NOMO-1 treated with DMSO at 0.1 percent for 48 hours (cell line): Measurements from ENCODE around the gene ERICH3.
"Not testable (repeated sequence)": the region's sequence is repeated elsewhere in the genome, so short reads cannot be mapped to it uniquely, and the experiment has no call there.

Experiments
- DNase-seq: peaks from one replicate; lab custom pipeline; 2025; ENCODE audit not compliant: unreplicated experiment; lab: John Stamatoyannopoulos, UW

Gene ERICH3

GRCh38 chr1:74681449-74681848 lies 7.9 kb upstream of the ERICH3 start:
- no peak for DNase-seq

- no peak for DNase-seq
Observed at GRCh38 chr1:74681001-74681400, 7.4 kb upstream of the ERICH3 start.

GRCh38 chr1:74679811-74680210 lies 6.2 kb upstream of the ERICH3 start:
- no peak for DNase-seq

GRCh38 chr1:74677926-74678325 lies 4.3 kb upstream of the ERICH3 start:
- no peak for DNase-seq

DNA sequence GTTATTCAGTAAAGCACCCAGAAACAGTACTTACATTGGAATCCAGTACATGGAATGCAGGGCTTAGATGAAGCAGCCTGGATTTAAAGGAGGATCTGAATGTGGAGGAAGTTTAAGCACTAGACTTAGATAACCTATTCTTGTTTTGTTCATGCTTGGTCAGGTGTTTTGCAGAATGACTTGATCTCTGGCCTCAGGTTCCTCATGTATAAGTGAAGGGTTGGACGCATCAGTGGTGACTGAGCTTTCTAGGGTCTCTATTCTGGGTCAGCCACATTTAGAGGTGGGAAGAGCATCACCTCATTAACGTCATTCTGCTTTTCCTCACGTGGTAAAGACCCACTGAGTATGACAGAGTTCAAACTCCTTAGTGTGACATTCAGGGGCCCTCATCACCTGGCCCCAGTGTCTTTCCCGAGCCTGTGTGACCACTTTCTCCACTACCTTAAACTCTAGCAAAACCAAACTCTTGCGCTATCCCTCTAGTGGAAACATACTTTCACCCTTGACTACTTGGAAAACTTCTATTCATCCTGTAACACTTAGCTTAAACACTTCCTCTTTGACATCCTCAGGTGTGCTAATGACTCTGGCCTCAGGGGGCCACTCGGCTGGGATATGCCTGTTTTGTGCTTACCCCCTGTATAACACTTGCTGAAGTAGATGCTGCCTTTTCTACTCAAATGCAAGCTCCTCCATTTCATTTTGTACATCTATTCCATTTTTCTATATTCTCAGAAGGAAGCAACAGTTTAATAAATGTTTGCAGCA lies 871 bp upstream of the ERICH3 start:
- no peak for DNase-seq

DNA sequence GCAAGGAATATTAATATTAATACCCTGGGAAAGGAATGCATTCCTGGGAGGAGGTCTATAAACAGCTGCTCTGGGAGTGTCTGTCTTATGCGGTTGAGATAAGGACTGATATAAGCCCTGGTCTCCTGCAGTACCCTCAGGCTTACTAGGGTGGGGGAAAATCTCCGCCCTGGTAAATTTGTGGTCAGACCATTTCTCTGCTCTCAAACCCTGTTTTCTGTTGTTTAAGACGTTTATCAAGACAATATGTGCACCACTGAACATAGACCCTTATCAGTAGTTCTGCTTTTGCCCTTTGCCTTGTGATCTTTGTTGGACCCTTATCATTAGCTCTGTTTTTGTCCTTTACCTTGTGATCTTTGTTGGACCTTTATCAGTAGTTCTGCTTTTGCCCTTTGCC lies 2.7 kb downstream of the ERICH3 start:
- not testable (repeated sequence) for DNase-seq

DNA sequence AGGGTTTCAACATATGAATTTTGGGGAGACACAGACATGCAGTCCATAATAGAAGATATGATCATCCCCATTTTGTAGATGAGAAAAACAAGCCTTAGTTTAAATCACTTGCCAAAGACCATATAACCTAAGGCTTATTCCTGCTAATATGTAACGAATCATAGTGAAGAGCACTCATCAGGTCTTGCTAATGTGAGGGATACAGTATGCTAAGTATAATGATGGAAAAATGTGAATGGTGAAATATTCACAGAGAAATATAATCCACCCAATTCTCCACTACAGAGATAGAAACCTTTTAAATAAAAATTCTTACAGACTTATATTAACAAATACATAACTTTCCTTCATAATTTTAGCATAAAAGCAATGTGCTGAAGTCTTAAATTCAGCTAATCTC lies 18.9 kb downstream of the ERICH3 start:
- no peak for DNase-seq

- no peak for DNase-seq
Observed at GRCh38 chr1:74652711-74653139, 20.9 kb downstream of the ERICH3 start.

- no peak for DNase-seq
Observed at GRCh38 chr1:74650561-74650960, 23.0 kb downstream of the ERICH3 start.

GRCh38 chr1:74641876-74642275 lies 31.7 kb downstream of the ERICH3 start:
- DNase-seq, result no peak

- DNase-seq, result no peak
Observed at GRCh38 chr1:74641161-74641560, 32.4 kb downstream of the ERICH3 start.

DNA sequence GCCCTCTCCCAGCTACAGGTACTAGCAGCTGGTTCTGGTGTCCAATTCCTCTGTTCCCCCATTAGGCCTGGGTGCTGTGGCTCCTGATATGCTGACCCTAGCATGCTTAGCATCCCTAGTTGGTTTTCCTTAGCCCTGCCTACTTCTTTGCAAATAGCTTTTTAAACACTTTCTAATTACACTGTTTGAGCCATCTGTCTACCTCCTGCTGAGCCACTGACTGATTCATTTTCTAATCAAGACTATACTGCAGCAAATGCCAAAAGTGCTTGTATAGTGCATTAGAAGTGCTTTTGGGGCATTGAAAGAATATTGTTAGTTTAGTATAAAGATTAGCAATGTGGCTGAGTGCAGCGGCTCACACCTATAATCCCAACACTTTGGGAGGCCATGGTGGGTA lies 36.3 kb downstream of the ERICH3 start:
- DNase-seq, result no peak

- DNase-seq, result no peak
Observed at GRCh38 chr1:74629283-74629682, 44.3 kb downstream of the ERICH3 start.

- DNase-seq, result no peak
Observed at GRCh38 chr1:74623716-74624115, 49.9 kb downstream of the ERICH3 start.

DNA sequence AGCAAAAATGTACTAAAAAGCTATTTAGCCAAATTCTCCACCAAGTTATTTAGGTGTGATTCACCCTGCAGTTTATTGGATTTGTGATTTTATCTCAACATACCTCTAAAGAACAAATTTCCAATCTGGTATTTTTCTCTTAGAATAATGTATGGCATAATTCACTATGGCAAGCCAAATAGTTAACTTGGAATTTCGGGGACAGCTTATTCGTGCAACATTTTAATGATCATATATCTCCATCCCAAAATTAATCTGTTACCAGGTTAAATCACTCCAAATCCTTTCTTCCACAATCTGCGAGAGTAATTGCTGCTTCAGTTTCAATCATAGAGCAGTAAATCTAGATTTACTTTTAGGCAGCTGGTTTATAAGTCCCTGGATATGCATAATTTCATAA lies 53.4 kb downstream of the ERICH3 start:
- no peak for DNase-seq

- DNase-seq, result no peak
Observed at GRCh38 chr1:74618974-74619373, 54.6 kb downstream of the ERICH3 start.

DNA sequence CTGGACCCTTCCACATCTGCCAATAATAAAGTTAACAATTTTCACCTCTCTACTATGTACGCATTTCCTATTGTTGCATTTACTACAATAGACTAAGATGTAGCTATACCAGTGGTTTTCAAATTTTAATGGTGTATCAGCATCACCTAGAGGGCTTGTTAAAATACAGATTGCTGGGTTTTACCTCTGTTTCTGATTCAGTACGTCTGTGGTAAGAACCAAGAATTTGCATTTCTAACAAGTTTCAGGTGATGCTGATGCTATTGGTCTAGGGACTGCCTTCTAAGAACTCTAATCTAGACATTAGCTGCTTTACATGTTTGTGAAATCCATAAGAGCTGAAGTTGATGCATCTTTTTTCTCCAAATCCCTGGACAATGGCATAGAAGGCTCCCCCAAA lies 59.7 kb downstream of the ERICH3 start:
- no peak for DNase-seq

- DNase-seq, result no peak
Observed at GRCh38 chr1:74611887-74612286, 61.7 kb downstream of the ERICH3 start.

DNA sequence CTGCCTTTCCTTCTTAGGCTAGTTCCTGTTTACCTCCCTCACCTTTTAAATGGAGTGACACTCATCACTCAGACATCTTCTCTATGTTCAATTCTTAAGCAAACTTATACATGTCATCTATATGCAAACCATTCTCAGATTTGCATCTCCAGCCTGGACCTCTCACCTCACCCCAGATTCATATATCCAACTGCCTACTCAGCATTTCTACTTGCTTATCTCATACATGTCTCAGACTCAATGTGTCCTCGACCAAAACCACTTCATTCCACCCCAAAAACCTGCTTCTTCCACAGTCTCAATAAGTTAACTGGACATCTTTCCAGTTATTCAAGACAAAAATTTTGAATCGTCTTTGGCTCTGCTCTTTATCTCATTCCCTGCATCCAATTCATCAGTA lies 62.6 kb downstream of the ERICH3 start:
- DNase-seq, result no peak

DNA sequence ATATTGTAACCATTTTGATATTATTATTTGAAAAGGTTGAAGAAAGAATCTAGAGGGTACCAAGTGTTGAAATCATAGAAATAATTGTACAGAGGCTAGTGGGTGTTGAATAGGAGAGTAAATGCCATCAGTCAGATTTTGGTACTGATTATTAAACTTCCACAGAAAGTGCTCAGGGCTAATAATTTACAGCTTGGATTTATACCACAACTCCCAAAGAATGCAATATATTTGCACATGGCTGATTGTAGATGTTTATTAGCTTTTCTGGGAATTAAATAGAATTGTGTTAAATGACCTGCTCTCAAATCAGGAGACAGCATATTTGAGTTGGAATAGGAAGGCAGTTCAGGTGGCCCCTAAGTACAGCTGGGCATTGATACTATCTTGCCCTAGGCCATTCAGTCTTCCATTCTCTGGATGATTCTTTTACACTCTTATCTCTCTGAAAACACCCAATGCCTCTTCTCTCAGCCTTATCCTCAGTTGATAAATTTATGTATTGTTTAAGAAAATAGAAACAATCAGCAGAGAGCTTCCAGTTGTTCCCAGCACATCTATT lies 63.7 kb downstream of the ERICH3 start:
- no peak for DNase-seq

DNA sequence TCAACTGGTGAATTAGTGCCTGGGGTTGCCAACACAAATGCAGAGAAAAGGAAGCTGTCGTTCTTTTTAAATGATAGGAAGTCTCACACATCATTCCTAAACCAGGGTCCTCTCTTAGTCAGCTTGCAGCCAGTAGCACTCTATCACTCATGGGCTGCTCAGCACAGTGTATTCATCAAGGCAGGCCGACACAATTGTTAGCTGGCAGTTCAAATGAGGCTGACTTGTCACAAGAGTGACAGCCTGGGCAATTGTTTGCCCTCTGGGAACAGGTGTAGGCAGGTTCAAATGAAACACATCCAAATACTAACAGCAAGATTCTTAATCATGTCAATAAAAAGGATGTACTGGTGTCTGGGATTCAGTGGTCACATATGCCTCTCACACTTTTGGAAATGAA lies 76.9 kb downstream of the ERICH3 start:
- no peak for DNase-seq

GRCh38 chr1:74593887-74594866 lies 79.4 kb downstream of the ERICH3 start:
- no peak for DNase-seq
